RWPE1 (cell line): Measurements from ENCODE around the gene PTPRN2.

Source experiments
- CTCF ChIA-PET: fragments of 350-600 bp; sonication (Branson Sonifier 250); formaldehyde crosslinking; extraction: SDS; loops from one replicate; lab custom pipeline; 2021; lab: Yijun Ruan, JAX
- POLR2A ChIA-PET: fragments of 400-600 bp; formaldehyde crosslinking; extraction: SDS; loops from one replicate; lab custom pipeline; 2020; ENCODE audit warnings: antibody characterized with exemption; ENCODE audit not compliant: low non-redundant PET; lab: Yijun Ruan, JAX
- DNase-seq: peaks from one replicate; pipeline ENCODE4 v3.0.0; 2012; ENCODE audit warnings: low spot score
- H3K27ac ChIP-seq: fragments of 450-650 bp; 2 replicates; pipeline ENCODE4 v1.5.1; 2017
- TF ChIP-seq, protein P1 (sequence below): fragments of 450-650 bp; conservative IDR thresholded peaks from 2 replicates; pipeline ENCODE4 v1.5.1; 2017; ENCODE audit warnings: low read depth, mild to moderate bottlenecking

Gene PTPRN2

DNA sequence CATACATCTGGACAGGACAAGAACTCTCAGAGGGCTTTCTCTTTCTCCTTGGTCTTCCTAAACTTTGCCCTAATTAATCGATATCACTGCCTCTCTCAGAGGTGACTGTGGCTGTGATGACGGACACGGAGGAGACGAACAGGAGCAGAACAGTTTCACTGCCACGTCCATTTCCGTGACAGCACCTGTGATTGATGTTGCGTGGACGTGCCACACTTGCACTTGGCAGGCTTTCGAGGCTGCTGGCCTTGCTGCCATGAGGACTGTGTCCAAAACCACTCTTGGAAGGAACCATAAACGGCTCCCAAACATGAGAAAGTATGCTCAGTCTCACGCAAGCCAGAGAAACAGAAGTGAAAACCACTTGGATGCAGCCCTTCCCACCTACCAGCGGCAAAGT is 942.7 kb downstream of the PTPRN2 start:
- TF ChIP-seq, protein P1, sequence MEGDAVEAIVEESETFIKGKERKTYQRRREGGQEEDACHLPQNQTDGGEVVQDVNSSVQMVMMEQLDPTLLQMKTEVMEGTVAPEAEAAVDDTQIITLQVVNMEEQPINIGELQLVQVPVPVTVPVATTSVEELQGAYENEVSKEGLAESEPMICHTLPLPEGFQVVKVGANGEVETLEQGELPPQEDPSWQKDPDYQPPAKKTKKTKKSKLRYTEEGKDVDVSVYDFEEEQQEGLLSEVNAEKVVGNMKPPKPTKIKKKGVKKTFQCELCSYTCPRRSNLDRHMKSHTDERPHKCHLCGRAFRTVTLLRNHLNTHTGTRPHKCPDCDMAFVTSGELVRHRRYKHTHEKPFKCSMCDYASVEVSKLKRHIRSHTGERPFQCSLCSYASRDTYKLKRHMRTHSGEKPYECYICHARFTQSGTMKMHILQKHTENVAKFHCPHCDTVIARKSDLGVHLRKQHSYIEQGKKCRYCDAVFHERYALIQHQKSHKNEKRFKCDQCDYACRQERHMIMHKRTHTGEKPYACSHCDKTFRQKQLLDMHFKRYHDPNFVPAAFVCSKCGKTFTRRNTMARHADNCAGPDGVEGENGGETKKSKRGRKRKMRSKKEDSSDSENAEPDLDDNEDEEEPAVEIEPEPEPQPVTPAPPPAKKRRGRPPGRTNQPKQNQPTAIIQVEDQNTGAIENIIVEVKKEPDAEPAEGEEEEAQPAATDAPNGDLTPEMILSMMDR = no peak
- CTCF ChIA-PET = no interaction called here
- no peak overlapping the region for H3K27ac ChIP-seq
- no peak for DNase-seq
- POLR2A ChIA-PET = no interaction called here

DNA sequence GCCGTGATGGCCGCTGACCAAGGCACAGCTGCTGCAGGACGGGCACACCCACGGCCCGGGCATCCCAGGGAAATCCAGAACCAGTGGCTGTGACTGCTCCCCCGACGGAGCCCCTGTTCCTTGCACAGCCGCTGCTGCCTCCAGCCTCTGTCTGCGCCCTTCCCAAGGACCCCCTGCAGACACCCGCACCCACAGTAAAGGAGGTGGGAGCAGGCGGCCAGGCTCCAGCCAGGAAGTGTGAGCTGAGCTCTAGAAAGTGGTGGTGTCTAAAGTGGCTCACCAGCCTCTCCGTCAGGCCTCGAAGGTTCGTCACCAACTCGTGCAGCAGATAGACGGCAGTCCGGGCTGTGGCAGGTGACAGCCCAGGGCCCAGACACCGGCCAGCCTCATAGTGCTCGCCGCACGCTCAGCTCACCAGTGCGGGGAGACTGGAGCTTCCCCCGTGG is 944.1 kb downstream of the PTPRN2 start:
- POLR2A ChIA-PET = no interaction called here
- TF ChIP-seq, protein P1 = no peak
- no peak for DNase-seq
- CTCF ChIA-PET = no interaction called here
- H3K27ac ChIP-seq = no peak overlapping the region

DNA sequence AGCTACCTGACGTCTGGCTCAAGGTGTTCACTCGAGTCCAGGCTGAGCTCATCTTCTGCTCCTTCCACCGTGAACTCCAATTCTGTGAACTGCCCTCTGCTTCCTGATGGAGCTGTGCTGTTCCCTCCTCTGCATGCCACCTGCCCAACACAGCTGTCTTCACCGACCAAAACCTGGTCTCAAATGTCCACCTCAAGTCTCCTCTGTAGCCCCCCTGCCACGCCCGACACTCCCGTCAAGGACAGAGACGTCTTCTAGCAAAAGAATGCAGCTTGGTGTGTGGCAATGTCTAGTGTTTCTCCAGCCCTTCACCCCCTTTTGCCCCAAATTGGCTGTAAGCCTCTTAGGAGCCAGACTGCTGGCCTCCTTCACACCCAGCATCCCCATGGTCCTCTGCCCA is 945.8 kb downstream of the PTPRN2 start:
- TF ChIP-seq, protein P1 = no peak
- no peak for DNase-seq
- no peak overlapping the region for H3K27ac ChIP-seq
- POLR2A ChIA-PET = no interaction called here
- CTCF ChIA-PET = interaction anchor here (0.6 kb wide), 1 partner anchor 1122 kb away, joined by 3 read pairs; no protein-coding TSS in a partner anchor

DNA sequence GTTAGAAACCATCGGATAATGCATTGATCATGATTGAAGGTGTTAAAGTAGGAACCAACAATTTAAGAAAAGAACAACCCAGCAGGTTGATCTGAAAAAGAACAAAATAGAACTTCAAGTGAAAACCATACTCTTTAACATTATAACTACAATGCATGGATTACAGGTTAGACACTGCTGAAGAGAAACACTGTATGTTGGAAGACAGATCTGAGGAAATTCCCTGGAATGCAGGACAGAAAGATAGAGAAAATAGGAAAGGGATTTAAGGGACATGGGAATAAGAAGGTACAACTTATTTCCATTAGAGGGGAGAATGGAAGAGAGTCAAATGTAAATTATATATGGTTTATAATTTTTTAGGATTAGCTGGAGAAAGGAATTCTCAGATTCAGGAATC is 947.5 kb downstream of the PTPRN2 start:
- ChIA-PET POLR2A (no interaction called here), CTCF (no interaction called here)
- H3K27ac ChIP-seq = no peak overlapping the region
- TF ChIP-seq, protein P1 = no peak
- no peak for DNase-seq

DNA sequence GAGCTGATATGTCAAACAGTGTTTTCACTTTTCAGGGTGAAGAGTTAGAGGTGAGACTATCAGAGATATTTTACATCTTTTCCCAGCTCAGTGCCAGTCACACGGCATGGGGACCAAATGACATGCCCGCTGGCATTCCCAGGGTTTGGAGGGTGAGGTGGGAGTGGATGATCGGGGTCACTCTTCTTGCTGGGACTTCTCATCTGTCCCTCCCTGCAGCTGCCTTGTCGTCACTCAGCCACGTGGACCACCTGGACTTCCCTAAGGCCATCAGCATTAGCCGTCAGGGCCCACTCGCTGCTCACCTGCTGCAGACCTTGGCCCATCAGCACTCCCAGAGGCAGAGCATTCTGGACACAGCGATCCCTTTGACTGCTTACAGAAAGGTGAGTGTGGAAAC is 949.1 kb downstream of the PTPRN2 start:
- TF ChIP-seq, protein P1 = no peak
- ChIA-PET CTCF (interaction anchor here (0.5 kb wide), 1 partner anchor 690 kb away, joined by 3 read pairs; no protein-coding TSS in a partner anchor), POLR2A (no interaction called here)

DNA sequence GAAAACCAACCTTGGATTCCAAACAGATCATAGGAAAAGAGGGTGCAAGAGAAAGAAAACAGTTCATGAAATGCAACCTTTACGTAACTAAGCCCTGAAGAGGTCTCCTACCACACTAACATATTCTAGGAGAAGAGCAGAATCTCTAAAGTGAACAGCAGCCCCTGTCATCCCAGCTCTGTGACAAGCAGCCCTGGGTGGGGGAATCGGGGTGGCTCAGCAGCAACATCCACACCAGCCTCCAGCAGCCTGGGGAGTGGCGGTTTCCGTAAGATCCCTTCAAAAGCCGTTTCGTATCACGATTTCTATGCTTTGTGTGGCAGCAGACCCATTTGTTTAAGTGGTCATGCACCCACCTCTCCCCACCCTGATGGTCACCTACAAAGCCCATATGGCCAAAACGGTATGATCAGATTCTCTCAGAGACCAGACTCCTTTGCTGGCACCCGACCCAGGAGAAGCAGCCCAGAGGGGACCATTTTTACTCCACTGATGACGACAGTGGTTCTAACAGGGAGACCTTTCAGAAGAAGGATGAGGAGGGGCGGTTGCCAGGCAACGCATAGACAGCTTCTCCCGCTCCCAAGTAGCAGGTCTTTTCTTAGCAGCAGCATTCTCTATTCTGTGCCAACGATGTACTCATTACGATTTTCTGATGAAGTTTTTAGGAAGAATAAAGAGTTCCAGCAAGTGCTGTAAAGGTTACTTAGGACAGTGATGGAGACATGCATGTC is 950.2 kb downstream of the PTPRN2 start:
- CTCF ChIA-PET = no interaction called here
- TF ChIP-seq, protein P1 = no peak
- POLR2A ChIA-PET = no interaction called here
- DNase-seq = no peak
- no peak overlapping the region for H3K27ac ChIP-seq

More for the DNA sequence above, 949.1 kb downstream of the PTPRN2 start:
- H3K27ac ChIP-seq = no peak overlapping the region
- DNase-seq = no peak
